ENCODE measurements around the gene PRSS8.

Gene PRSS8

DNA sequence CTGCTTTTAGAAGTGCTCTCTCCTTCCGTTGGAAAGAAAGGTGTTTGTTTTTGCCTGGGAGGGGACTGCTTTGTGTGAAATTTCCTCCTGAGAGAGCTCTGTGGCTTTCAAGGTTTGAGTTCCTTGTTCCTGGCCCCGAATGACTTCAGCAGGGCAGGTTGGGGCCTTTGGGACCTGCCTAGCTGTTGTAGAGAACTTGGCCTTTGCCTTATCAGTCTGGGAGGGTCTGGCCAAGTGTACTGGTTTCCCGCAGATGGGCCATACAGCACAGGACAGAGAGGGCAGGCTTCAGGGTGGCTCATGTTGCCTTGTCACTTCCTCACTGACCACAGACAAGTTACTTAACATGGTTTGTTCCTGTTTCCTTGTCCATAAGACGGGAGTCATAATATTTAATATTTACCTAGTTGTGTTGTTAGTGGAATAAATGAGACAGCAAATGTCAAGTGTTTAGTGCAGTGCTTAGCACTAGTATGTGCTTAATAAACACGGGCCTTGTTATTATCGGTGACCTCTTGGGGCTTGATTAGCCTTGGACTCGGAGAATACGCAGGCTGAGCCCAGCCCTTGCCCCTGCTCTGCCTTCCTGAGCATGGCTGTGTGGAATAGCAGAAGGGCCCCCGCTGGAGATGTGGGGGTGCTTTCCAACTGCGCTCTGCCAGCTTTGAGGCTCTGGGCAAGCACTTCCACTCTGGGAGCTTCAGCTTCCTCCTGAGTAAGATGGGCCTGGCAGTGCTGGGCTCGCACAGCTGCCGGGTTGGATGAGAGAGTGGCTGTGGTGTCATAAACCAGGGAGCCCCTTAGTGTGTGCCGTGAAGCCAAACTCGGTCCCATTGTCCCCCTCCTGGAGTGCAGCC, 6.6 kb downstream of the PRSS8 start:
- DNase-seq (ENCODE audit: low spot score), result no peak

DNA sequence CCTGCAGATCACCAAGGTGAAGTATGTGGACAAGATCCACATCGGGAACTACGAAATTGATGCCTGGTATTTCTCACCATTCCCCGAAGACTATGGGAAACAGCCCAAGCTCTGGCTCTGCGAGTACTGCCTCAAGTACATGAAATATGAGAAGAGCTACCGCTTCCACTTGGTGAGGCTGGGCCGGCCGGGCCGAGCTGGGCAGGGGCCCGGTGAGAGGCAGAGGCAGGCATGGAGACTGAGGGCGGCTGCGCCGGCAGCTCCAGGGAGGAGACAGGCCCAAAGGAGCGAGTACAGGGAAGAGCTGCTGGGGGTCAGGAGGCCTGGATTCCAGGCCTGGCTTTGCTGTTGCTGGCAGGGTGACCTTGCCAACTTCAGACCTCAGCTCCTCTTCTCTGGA, 8.3 kb downstream of the PRSS8 start:
- no peak for DNase-seq (ENCODE audit: low spot score)

DNA sequence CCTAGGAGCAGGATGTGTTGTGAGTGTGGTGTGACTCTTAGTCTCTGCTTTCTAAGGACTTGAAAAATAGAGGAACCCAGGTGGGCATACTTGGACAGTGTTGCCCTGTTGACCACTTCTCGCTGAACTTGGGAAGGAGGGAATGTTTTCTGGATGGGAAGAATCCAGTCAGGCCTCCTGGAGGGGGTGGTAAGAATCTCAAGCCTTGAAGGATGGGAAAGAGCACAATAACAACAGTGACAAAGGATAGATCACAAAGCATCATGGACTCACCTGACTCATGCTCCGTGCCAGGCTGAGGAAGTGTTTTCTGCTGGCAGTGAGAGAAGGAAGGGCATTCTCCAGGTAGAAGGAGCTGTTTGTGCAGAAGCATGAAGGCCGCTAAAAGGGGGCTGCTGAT, 9.7 kb downstream of the PRSS8 start:
- no peak for DNase-seq (ENCODE audit: low spot score)

DNA sequence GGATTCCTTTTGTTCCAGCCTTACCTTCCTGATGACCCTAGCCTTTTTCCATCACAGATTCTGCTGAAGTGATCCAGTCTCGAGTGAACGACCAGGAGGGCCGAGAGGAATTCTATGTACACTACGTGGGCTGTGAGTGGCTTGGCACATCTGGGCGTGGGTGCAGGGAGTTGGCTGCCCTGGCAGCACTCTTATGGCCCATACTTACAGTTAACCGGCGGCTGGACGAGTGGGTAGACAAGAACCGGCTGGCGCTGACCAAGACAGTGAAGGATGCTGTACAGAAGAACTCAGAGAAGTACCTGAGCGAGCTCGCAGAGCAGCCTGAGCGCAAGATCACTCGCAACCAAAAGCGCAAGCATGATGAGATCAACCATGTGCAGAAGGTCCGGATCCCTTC, 15.4 kb downstream of the PRSS8 start:
- DNase-seq (ENCODE audit: low spot score), result no peak

DNA sequence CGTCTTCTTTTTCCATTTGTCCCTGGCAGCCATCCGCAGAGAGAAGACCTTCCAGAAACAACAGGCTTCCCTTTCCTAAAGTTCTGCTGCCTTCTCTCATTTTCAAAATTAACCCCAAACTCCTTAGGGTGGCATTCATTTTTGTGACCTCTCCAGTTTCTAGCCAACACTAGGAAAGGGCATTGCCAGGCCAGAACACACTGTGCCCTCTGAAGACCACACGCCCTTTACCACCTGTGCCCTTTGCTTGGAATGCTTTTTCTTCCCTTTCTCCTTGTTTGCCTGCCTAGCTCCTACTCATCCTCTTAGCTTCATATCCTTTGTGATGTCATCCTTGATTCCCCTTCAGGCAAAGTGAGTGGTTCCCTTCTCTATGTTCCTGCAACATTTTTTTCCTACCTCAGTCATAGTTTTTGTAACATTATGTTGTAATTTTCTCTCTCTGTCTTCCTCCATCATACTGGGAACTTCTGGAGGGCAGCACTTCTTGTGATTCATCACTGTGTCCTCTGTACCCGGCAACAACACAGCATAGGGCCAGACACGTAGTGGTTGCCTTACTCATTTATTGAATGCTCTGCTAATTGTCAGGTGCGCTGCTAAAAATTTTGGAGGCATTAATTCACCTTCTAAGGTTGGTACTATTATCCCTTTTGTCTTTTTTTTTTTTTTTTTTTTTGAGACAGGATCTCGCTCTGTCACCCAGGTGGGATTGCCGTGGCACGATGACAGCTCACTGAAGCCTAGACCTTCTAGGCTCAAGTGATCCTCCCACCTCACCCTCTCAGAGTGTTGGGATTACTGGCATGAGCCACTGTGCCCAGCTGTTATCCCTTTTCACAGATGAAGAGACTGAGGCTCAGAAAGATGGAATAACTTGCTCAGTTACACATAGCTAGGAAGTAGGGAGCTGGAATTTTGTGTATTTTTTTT, 17.0 kb downstream of the PRSS8 start:
- DNase-seq (ENCODE audit: low spot score), result no peak

DNA sequence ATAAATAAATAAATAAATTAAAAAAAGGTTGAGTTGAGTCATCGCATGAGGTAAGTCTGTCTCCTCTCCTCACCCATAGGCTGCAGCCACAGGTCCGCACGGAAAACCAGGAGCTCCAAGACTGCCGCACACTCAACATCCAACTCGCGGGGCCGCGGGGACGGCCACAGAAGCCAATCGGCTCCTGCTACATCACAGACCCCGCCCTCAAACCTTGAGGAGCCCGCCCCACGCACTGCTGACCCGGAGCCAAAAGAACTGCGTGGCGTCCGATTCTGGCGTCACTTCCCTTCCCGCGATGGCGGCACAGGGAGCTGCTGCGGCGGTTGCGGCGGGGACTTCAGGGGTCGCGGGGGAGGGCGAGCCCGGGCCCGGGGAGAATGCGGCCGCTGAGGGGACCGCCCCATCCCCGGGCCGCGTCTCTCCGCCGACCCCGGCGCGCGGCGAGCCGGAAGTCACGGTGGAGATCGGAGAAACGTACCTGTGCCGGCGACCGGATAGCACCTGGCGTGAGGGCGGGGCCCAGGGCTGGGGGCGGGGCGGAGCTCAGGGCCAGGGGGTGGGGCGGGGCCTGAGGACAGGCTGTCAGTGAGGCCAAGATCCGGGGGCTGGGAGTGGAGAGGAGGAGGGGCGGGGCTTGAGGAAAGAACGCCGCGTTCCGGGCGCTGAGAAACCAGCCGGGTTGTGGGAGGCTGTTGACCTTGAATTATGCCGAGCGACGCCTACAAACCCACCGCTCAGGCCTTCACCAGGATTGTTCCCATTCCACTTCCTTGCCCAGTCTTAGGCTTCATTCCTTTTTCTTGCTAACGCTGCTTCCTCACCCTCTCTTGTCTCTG, 17.9 kb downstream of the PRSS8 start, which contains the start of gene KAT8:
Gene KAT8, plus strand, starts transcription at position 281 of the 839 bp plus-strand sequence. Its CDS starts 18 bp downstream, at position 299.
- peak; percentile 97 for DNase-seq (ENCODE audit: low spot score)

DNA sequence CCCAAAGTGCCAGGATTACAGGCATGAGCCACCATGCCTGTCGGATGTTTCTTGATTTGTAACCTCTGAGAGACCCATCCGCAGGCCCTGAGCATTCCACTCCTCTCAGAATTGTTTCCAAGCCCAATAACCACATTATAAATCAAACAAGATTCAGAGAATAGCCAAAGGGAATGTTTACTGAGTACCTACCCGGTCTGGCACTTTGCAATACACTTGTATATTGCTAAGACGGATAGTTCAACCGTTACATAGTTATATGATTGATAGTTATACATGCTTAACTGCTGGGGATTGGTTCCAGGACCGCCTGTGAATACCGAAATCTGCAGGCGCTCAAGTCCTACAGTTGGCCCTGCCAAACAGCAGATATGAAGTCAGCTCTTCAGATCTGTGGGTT, 21.1 kb downstream of the PRSS8 start:
- DNase-seq (ENCODE audit: low spot score), result no peak

DNA sequence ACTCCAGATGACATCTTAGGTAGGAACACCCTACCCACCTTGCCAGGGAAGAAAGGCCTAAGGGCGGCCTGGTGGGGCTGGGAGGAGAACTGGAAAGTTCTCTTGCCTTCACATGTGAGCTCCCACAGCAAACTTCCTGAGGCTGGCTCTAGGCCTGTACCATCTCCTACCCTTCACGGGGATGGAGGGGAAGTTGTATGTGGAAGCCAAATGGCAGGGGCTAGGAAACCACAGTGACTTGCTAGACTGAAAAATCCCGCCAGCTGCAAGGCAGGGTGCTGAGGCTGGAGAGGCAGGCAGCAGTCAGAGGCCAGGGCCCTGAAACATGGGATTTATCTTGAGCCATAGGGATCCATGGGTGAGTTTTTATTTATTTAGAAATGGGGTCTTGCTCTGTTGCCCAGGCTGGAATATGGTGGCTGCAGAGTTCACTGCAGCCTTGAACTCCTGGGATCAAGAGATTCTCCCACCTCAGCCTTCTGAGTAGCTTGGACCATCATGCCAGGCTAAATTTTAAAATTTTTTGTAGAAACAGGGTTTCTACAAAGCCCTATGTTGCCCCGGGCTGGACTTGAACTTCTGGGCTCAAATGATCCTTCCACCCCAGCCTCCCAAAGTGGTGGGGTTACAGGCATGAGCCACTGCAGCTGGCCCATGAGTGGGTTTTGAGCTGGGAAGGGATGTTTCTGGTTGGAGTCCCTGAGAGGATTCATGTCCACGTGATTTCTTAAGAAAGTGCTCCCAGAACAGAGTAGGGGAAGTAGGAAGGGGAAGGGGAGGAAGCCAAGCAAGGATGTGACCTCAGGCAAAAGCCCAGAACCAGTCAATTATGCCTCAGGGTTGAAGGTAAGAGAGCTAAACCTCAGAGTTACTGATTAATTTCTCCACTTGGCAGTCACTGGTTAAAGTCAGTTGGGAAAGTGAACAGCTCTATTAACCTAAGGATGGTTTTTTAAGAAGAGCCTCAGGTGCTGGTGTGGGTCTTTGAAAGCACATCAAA, 22.1 kb downstream of the PRSS8 start:
- DNase-seq (ENCODE audit: low spot score), result no peak

DNA sequence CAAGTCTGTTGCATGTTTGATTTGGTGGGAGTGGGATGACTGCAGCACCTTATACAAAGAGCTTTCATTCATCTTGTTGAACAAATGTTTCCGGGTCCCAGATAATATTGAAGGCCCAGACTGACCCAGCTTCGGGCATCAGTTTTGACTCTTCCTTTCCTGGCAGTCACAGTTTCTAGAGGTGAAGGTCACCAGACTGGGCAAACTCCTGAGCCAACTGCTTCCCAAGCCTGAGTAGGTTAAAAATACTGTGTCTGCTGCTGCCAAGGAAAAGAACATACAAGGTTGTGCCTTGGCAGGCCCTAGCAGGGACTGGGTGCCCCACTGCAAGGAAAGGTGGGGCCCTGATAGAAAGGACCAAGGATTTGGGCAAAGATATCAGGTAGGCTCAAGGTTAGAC, 22.8 kb downstream of the PRSS8 start:
- no peak for DNase-seq (ENCODE audit: low spot score)

DNA sequence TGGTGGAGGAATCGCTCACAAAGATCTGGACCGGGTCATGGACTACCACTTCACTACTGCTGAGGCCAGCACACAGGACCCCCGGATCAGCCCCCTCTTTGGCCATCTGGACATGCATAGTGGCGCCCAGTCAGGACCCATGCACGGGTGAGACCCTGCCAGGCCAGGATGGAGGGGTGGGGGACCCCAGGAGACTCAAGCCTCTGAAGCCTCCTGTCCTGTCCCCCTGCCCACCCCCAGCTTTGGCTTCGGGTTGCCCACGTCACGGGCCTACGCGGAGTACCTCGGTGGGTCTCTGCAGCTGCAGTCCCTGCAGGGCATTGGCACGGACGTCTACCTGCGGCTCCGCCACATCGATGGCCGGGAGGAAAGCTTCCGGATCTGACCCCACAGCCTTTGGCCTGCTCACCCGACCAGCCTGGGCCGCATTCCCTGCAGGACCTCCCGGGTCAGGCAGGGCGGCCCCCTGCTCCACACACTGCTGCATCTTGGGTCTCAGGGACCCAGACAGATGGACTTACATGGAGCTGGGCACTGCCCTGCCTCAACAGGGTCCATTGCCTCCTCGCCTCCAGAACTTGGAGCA, 23.6 kb downstream of the PRSS8 start:
- DNase-seq (ENCODE audit: low spot score), result no peak

DNA sequence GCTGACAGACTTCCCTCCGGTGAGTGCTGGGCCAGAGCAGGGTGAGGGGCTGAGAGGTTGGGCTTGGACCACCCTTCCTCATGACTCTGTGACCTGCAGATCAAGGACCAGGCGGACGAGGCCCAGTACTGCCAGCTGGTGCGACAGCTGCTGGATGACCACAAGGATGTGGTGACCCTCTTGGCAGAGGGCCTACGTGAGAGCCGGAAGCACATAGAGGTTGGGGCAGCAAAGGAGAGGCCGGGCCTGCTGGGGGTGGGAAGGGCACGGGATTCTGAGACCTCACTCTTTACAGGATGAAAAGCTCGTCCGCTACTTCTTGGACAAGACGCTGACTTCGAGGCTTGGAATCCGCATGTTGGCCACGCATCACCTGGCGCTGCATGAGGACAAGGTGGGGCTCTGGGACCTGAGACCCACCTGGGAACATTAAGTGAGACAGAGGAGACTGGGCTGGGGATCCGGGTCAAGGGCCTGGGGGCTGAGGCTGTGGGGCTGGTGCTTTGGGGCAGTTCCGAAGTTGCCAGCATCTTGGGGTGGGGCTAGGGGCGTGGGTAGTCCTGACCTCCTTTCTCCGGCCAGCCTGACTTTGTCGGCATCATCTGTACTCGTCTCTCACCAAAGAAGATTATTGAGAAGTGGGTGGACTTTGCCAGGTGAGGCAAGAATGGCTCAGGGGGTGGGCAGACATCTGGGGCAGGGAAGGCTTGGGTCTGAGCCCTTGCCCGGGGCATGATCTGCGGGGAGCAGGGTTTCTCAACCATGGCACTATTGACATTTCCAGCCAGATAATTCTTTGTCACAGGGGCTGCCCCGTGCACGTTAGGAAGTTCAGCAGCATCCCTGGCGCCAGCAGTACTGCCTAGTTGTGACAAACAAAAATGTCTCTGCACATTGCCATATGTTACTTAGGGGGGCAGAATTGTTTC, 25.2 kb downstream of the PRSS8 start:
- DNase-seq (ENCODE audit: low spot score), result no peak

DNA sequence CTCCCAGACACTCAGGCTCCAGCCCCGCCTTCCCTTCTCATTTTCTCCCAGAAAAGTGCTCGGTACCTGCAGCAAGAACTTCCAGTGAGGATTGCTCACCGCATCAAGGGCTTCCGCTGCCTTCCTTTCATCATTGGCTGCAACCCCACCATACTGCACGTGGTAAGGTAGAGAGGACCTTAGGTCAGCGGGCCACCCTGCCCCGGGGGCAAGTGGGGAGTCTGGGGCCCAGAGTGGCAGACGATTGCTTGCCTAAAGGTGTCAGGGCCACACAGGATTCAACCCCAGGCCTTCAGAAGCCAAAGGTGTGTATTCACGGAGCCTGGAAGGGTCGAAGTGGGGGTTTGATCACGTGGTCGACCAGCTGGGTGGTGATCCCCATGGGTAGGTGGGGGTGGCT, 25.9 kb downstream of the PRSS8 start:
- no peak for DNase-seq (ENCODE audit: low spot score)

DNA sequence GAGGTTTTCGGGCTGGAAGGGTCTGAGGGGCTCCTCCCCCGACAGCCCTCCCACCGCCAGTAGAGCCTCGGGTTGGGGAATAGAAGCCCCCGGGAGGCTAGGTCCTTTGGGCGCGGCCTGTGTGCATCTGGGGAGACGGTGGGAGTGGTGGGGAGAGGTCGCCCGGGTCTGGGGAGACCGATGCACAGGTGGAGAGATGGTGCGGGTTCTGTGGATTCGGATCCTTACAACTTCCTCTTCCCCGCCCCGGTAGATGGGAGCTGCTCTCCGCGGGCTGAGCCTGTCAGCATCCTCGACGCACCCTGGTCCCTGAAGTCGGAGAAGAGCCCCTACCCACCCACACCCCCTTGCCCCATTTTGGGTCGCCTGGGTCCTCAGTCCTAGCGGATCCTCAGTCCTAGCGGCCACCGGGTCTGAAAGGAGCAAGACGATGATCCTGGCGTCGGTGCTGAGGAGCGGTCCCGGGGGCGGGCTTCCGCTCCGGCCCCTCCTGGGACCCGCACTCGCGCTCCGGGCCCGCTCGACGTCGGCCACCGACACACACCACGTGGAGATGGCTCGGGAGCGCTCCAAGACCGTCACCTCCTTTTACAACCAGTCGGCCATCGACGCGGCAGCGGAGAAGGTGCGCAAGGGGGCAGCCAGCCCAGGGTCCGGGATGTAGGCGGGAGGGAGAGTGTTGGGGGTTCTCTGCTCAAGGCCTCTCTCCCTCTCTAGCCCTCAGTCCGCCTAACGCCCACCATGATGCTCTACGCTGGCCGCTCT, 26.6 kb downstream of the PRSS8 start:
- no peak for DNase-seq (ENCODE audit: low spot score)

DNA sequence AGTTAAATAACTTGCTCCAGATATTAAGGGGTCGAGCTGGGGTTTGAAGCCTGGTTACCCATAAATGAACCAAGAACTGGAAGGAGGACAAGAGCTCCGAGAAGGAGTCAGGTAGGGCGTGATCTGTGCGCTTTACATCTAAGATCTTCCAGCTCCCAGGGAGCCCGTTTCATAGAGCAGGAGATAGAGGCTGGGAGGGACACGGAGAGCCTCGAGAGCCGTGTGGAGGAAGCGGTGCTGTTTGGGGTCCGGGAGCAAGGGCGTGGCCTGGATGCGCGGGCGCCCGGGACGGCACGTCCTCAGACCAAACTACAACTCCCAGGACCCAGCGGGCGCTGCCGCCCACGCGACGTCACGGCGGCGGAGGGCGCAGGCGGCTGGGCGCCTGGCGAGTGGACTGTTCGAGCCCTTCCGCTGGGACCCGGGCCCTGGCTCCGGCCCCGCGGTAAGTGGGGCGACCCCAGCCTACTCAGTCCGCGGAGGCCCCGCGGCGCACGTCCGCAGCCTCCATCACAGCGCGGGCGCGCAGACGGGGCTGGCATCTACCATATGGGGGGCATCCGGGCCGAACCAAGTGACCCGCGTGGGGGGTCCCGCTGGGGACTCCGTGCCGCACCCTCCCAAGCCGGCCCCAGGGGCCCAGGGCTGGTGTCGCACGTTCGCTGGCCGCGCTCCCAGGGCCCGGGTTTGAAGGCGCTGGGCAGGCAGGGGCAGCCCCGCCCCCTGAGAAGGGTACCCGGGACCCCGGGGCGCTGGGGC, 27.3 kb downstream of the PRSS8 start, which contains the start of gene BCKDK:
Gene BCKDK, plus strand, starts transcription at position 352 of the 759 bp plus-strand sequence. CDS start 838 bp downstream, outside the sequence.
- peak; percentile 72 for DNase-seq (ENCODE audit: low spot score)

DNA sequence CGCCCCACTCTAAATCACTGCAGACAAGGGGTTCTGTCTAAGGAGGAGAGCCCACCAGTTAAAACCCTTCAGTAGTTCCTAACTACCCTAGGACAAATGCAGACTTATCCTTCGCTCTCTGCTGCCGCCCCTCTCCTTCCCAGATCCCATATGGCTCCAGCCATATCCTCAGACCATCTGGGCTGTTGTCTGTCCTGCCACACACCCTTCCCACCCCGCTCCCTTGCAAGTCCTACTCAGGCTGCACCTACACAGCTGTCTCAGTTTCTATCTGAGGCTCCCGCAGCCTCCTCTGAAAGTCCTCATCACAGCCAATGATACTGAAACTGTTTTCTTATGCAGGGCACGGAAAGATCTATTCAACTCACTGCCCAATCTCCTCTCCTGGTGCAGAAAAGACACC, 28.1 kb downstream of the PRSS8 start:
- no peak for DNase-seq (ENCODE audit: low spot score)

DNA sequence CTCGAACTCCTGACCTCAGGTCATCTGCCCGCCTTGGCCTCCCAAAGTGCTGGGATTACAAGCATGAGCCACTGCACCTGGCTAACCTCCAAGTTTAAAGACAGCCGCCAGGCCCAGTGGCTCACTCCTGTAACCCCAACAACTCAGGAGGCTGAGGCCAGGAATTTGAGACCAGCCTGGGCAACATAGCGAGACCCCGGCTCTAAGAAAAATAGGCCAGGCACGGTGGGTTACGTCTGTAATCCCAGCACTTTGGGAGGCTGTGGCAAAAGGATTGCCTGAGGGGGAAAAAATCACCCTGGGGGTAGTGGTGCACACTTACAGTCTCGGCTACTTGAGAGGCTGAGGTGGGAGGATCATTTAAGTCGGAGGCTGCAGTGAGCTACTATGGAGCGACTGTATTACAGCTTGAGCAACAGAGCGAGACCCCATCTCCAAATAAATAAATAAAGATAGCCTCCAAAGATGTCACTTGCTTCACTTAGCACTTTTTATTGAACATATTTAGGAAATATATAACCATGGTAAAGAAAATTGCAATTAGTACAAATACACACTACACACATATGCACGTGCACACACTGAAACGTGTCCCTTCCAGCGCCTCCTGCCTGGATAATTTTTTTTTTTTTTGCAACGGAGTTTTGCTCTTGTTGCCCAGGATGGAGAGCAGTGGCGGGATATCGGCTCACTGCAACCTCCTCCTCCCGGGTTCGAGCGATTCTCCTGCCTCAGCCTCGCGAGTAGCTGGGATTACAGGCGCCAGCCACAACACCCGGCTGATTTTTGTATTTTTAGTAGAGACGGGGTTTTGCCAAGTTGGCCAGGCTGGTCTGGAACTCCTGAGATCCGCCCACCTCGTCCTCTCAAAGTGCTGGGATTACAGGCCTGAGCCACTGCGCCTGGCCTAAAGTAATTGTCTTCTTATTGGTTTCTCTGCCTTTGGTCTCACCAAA, 28.7 kb downstream of the PRSS8 start:
- no peak for DNase-seq (ENCODE audit: low spot score)

All from COLO829 (cell line).